Measurements from ENCODE around the gene HIVEP1. TPM values are rescaled to one million over a fixed set of nuclear protein-coding genes. Genes with fewer than 3 reads are reported as not detected.
"Not testable (repeated sequence)": the region's sequence is repeated elsewhere in the genome, so short reads cannot be mapped to it uniquely, and the experiment has no call there.

HIVEP1 gene
- total RNA-seq, 1 experiment from 2014 or later: 16.7 TPM

- TF ChIP-seq, protein P1, sequence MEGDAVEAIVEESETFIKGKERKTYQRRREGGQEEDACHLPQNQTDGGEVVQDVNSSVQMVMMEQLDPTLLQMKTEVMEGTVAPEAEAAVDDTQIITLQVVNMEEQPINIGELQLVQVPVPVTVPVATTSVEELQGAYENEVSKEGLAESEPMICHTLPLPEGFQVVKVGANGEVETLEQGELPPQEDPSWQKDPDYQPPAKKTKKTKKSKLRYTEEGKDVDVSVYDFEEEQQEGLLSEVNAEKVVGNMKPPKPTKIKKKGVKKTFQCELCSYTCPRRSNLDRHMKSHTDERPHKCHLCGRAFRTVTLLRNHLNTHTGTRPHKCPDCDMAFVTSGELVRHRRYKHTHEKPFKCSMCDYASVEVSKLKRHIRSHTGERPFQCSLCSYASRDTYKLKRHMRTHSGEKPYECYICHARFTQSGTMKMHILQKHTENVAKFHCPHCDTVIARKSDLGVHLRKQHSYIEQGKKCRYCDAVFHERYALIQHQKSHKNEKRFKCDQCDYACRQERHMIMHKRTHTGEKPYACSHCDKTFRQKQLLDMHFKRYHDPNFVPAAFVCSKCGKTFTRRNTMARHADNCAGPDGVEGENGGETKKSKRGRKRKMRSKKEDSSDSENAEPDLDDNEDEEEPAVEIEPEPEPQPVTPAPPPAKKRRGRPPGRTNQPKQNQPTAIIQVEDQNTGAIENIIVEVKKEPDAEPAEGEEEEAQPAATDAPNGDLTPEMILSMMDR (IDR thresholded peaks at IDR 0.05): no peak
- no peak for TF ChIP-seq POLR2AphosphoS5 (IDR thresholded peaks at IDR 0.05; ENCODE audit: low read depth, low read length)
- TF ChIP-seq TCF7L2 (IDR thresholded peaks at IDR 0.05; ENCODE audit: low read depth, low read length): no peak
- TF ChIP-seq REST (IDR thresholded peaks at IDR 0.05; ENCODE audit: insufficient read depth in 1 of 2, low read depth in 2 of 2, low read length in 1 of 2): no peak
- TF ChIP-seq SIN3A (IDR thresholded peaks at IDR 0.05; ENCODE audit: borderline replicate concordance, insufficient read depth, low read depth, low read length): no peak
- no peak for ATAC-seq
- no peaks in the 10 kb centered on the region for H3K36me3 ChIP-seq (ENCODE audit: control insufficient read depth, insufficient read depth, low read length)
- H3K9me3 ChIP-seq (ENCODE audit: control insufficient read depth, insufficient read depth, low read depth, low read length): no peaks in the 10 kb centered on the region
- no peaks in the 10 kb centered on the region; the same call in 1 of the 2 replicates for H3K4me1 ChIP-seq (ENCODE audit: control insufficient read depth, insufficient read depth, low read length)
- DNase-seq (ENCODE audit: low read depth, low spot score): no peak
- H3K27ac ChIP-seq (ENCODE audit: low read length): no peak overlapping the region
- in situ Hi-C loops (cut with HindIII; ENCODE audit: low pct_unique_long_range_greater_than_20kb, low sequenced_read_pairs): no loop called here
- H3K27me3 ChIP-seq (ENCODE audit: control insufficient read depth, insufficient read depth, low read length): no peaks in the 10 kb centered on the region
- intact Hi-C loops (cut with micrococcal nuclease; ENCODE audit: unreplicated experiment): no loop called here
- BruUV-seq (replicated peaks): no TSS peak
- ChIA-PET CTCF (no interaction called here), POLR2A (no interaction called here)
- no peak overlapping the region for H3K4me3 ChIP-seq (ENCODE audit: low read depth in 2 of 2, low read length in 2 of 2)
Measured at GRCh38 chr6:12174878-12175277, 162.8 kb downstream of the HIVEP1 start.

- Histone ChIP-seq H3K4me1 (ENCODE audit: control insufficient read depth, insufficient read depth, low read length) (no peaks in the 10 kb centered on the region; the same call in 1 of the 2 replicates), H3K9me3 (ENCODE audit: control insufficient read depth, insufficient read depth, low read depth, low read length) (no peaks in the 10 kb centered on the region), H3K27me3 (ENCODE audit: control insufficient read depth, insufficient read depth, low read length) (no peaks in the 10 kb centered on the region), H3K36me3 (ENCODE audit: control insufficient read depth, insufficient read depth, low read length) (no peaks in the 10 kb centered on the region), H3K4me3 (ENCODE audit: low read depth in 2 of 2, low read length in 2 of 2) (no peak overlapping the region), H3K27ac (ENCODE audit: low read length) (no peak overlapping the region)
- CTCF ChIA-PET: no interaction called here
- DNase-seq (ENCODE audit: low read depth, low spot score) (no peak), ATAC-seq (no peak)
- intact Hi-C loops (cut with micrococcal nuclease; ENCODE audit: unreplicated experiment) (no loop called here), in situ Hi-C loops (cut with HindIII; ENCODE audit: low pct_unique_long_range_greater_than_20kb, low sequenced_read_pairs) (no loop called here)
- POLR2A ChIA-PET: no interaction called here
- no TSS peak for BruUV-seq (replicated peaks)
- TF ChIP-seq, protein P1 (IDR thresholded peaks at IDR 0.05): no peak
- TF ChIP-seq SIN3A (IDR thresholded peaks at IDR 0.05; ENCODE audit: borderline replicate concordance, insufficient read depth, low read depth, low read length): no peak
- TF ChIP-seq REST (IDR thresholded peaks at IDR 0.05; ENCODE audit: insufficient read depth in 1 of 2, low read depth in 2 of 2, low read length in 1 of 2): no peak
- no peak for TF ChIP-seq TCF7L2 (IDR thresholded peaks at IDR 0.05; ENCODE audit: low read depth, low read length)
- TF ChIP-seq POLR2AphosphoS5 (IDR thresholded peaks at IDR 0.05; ENCODE audit: low read depth, low read length): no peak
Measured at GRCh38 chr6:12175626-12176025, 163.5 kb downstream of the HIVEP1 start.

GRCh38 chr6:12176782-12177181, 164.7 kb downstream of the HIVEP1 start:
- CTCF ChIA-PET: interaction anchor here (0.6 kb wide), 1 partner anchor 111 kb away, joined by 7 read pairs; no protein-coding TSS in a partner anchor
- POLR2A ChIA-PET; in situ Hi-C loops (cut with HindIII; ENCODE audit: low pct_unique_long_range_greater_than_20kb, low sequenced_read_pairs): not testable (repeated sequence)

More at GRCh38 chr6:12176782-12177181, 164.7 kb downstream of the HIVEP1 start:
- DNase-seq (ENCODE audit: low read depth, low spot score); intact Hi-C loops (cut with micrococcal nuclease; ENCODE audit: unreplicated experiment); H3K4me3 ChIP-seq (ENCODE audit: low read depth in 2 of 2, low read length in 2 of 2); H3K4me1 ChIP-seq (ENCODE audit: control insufficient read depth, insufficient read depth, low read length); H3K36me3 ChIP-seq (ENCODE audit: control insufficient read depth, insufficient read depth, low read length); ATAC-seq; H3K27ac ChIP-seq (ENCODE audit: low read length); H3K9me3 ChIP-seq (ENCODE audit: control insufficient read depth, insufficient read depth, low read depth, low read length); BruUV-seq (replicated peaks); H3K27me3 ChIP-seq (ENCODE audit: control insufficient read depth, insufficient read depth, low read length): not testable (repeated sequence)

Data from Panc1 (cell line).